HG03280 (cell line): Measurements from ENCODE around the gene ADSL.
"Not testable (repeated sequence)": the region's sequence is repeated elsewhere in the genome, so short reads cannot be mapped to it uniquely, and the experiment has no call there.

Experiments
- ATAC-seq: cut with Tn5 transposase; IDR thresholded peaks from one replicate; pipeline ENCODE4 v1.9.1; 2021; ENCODE audit warnings: mild to moderate bottlenecking, moderate library complexity; ENCODE audit not compliant: unreplicated experiment

The ADSL gene

GRCh38 chr22:40367342-40367741, 21.0 kb downstream of the ADSL start:
- ATAC-seq, result no peak

DNA sequence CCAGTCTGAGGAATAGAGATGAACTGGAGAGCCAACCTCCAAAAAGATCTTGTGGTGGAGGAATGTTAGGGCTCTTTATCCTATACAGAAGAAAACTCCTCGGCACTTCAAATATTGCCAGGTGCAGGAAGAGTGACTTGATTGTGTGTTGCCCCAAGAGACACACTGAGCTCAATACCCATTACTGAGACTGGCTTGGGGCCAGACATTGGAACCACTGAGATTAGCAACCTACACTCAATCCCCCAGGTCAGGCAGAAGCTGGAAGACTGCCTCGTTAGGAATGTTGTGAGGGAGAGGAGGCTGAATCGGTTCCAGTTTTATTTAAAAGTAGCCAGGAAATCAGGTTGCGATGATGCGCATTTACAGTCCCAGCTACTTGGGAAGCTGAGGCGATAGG, 21.7 kb downstream of the ADSL start:
- no peak for ATAC-seq

- ATAC-seq, result no peak
These were observed 22.5 kb downstream of the ADSL start for GRCh38 chr22:40368836-40369235.

DNA sequence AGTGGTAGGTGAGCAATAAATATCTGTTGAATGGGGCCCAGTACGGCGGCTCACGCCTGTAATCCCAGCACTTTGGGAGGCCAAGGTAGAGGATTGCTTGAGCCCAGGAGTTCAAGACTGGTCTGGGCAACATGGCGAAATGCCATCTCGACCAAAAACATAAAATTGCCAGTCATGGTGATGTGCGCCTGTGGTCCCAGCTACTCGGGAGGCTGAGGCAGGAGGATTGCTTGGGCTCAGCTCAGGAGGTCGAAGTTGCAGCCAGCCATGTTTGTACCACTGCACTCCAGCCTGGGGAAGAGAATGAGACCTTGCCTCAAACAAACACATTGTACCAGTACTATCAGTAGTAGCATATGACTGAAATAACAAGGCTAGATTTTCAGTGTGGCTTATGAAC, 28.3 kb downstream of the ADSL start:
- ATAC-seq, result no peak

DNA sequence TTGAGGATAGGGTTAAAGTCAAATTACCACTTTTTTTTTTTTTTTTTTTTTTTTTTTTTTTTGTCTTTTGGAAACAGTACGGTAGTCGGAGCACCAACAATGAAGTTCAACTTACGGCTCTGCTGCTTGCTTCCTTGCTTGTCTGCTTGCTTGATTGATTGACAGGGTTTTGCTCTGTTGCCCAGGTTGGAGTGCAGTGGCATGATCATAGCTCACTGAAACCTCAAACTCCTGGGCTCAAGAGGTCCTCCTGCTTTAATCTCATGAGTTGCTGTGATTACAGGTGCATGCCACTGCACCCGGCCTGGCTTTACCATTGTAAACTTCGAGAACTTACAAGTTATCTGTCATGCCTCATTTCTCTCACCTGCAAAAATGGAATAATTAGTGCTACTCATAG, 29.8 kb downstream of the ADSL start:
- ATAC-seq, result no peak

- ATAC-seq, result no peak
These were observed 31.6 kb downstream of the ADSL start for GRCh38 chr22:40377931-40378330.

DNA sequence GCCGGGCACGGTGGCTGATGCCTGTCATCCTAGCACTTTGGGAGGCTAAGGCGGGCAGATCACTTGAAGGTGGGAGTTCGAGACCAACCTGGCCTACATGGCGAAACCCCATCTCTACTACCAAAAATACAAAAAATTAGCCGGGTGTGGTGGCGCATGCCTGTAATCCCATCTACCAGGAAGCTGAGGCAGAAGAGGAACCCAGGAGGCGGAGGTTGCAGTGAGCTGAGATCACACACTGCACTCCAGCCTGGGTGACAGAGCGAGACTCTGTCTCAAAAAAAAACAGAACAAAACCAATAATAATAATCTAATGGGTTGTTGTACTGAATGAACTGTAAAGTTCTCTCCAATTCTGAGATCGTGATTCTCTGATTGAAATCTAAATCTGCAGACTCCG, 32.1 kb downstream of the ADSL start:
- ATAC-seq, result not testable (repeated sequence)

GRCh38 chr22:40381461-40381860, 35.2 kb downstream of the ADSL start:
- no peak for ATAC-seq

GRCh38 chr22:40383905-40384304, 37.6 kb downstream of the ADSL start:
- no peak for ATAC-seq

DNA sequence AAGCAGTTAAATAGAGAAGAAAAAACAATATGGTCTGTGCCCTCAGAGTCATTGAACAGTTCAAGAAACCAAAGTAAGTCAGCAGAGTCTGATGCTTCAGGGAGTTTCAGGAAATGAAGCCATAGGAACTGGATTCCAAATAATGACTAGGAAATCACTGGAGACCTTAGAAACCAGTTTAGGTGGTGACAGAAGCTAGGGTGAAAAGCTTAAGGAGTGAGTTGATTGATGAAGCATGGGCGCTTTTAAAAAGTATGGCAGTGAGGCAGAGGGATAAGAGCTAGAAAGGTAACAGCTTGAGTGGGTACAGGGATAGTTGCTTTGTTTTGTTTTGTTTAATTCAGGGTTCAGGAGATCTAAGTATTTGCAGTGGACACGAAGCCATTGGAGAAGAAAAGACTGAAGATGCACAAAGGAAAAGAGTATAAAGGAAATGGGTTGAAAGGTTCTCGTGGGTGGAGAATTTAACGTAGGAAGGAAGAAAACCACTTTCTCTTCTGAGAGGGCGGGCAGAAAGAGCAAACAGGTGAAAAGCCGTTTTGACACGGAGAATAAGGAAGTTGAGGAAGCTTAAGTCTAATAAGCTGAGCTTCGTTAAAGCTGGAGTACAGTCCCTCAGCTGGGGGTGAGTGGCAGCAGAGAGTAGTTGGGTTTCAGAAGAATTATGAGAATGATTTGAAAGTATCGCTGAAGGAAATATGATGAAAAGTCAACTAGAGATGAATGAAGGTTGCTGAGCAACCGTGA, 38.9 kb downstream of the ADSL start:
- ATAC-seq, result no peak

GRCh38 chr22:40387746-40388145, 41.4 kb downstream of the ADSL start:
- ATAC-seq, result no peak

DNA sequence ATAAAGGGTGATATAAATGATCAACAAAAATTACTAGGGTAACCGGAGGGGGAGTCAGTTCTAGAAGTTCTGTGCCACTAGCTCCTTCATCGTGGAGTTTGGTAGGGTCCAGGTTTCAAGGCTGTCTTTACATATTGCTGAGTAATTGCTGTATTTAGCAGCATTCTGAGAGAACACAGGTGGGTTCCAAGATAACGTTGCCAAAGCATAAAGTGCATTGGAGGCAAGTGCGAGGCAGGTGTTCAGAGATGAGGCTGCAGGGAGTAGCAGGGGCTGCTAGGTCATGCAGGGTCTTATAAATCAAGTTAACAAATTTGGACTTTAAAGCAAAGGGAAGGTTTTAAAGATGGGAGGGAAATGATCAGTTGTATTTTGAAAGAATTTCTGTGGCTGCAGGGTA, 41.9 kb downstream of the ADSL start:
- ATAC-seq, result no peak

- ATAC-seq, result no peak
These were observed 45.1 kb downstream of the ADSL start for GRCh38 chr22:40391417-40391816.

- no peak for ATAC-seq
These were observed 46.3 kb downstream of the ADSL start for GRCh38 chr22:40392618-40393017.

- ATAC-seq, result no peak
These were observed 48.3 kb downstream of the ADSL start for GRCh38 chr22:40394607-40395006.

DNA sequence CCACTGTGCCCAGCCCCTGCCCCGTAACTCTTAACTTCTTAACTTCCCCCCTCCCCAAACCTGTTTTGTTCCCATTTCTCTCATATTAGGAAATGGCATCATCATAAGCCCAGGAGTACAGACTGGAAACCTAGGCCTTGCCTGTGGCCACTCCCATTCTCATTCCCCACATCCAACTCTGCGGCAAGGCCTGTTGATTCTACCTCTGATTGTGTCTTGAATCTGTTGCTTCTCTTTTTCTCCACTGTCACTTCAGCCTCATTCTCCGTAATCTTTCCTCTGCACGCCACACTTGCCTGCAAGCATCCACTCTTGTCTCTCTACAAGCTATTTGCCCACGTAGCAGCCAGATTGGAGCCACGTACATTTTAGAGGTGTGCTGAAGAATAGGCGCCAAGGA, 49.3 kb downstream of the ADSL start:
- ATAC-seq, result no peak

- ATAC-seq, result no peak
These were observed 50.6 kb downstream of the ADSL start for GRCh38 chr22:40396882-40397281.

DNA sequence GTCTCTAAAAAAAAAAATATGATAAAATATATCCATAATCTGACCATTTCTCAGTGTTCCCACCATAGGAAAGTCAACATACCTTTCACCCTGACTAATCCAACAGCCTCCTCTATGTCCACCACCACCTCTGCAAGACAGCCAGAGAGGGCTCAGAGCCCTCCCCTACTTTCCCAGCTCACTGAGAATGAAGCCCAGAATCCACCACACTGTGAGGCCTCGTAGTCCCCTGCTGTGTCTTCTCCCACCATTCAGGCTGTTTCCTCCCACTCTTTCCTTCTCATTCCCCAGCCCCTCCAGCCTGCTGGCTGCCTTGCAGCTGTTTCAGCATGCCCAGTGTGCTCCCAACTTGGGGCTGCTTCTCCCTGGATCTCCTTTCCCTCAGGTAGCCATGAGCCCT, 51.1 kb downstream of the ADSL start:
- ATAC-seq, result no peak

DNA sequence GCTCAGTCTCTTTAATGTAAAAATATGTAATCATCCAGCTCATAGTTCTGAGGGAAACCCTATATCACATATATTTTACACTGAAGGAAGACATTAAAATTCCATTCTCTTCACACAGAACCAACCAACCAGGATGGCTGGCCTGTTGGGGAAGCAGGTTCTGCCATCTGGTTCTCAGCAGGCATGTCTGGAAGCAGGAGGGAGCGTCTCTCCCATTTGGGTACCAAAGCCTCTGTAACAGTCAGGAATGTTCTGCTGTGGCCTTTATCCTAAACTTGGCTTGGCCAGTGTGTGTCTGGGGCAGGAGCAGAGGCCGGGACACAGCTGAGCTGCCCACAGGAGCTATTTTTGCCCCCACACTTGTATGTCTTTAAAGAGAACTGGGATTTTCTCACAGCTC, 53.3 kb downstream of the ADSL start:
- ATAC-seq, result no peak

- no peak for ATAC-seq
These were observed 53.9 kb downstream of the ADSL start for GRCh38 chr22:40400159-40400558.

DNA sequence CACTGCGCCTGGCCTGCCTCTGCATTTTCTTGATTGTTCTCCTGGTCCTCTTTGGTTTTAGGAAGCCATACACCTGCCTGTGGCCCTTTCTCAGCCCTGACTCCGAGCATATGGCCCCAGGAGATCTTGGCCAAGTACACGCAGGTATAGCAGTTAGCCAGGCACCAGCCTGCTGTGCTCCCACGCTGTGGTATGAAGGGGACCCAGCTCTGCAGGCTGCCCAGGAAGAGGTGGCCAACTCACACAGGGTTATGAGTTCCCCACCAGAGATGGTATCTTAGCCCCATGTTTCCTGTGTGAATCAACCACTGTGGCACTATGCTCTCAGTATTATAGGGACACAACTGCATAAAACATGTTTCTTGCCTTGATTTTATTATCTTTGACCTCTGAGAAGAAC, 55.2 kb downstream of the ADSL start:
- no peak for ATAC-seq

DNA sequence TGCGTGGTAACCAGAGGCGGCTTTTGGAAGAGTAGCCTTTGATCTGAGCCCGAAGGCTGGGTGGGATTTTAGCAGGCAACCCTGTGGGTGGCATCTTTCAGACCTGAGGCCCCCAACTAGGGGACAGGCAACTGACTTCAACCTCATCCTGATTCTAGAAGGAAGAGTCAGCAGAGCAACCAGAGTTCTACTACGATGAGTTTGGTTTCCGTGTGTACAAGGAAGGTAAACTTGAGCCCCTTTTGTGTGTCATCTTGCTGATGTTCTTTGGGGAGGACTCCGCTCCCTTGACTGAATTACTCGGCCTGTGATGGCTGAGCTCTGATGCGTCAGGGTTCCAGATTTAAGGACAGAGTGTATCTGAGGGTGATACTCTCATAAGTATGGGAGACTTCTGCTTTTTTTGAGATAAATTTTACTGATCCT, 55.7 kb downstream of the ADSL start:
- ATAC-seq, result no peak

DNA sequence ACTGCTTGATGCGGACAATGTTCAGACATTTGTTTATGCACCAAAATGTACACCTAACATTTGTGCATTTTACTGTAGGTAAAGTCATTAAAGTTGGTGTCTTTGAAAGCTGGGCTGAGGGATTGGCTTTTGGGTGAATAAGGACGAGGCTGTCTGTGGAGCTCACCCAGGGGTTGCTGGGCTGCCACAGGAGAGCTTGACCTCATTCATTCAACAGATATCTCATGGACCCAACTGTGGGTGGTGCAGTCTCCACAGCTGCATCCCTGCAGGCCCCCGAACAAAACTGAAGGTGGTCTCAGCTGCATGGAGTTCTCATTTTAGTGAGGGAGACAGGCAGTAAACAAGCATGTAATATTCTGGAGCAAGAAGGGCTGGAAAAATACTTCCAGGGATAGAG, 56.8 kb downstream of the ADSL start:
- ATAC-seq, result no peak
